Panc1 (cell line): Measurements from ENCODE around the gene FGD4. TPM values are rescaled to one million over a fixed set of nuclear protein-coding genes. Genes with fewer than 3 reads are reported as not detected.

ENCODE experiments used
- ATAC-seq: fragments of 200-7000 bp; cut with Tn5 transposase; 2 replicates; pipeline ENCODE4 v1.9.1; 2020; ENCODE audit warnings: mild to moderate bottlenecking, moderate library complexity
- BruUV-seq: library from RNA; stranded (reverse); fragments of 400-500 nt; replicated peaks from 2 replicates; lab custom pipeline; 2021; lab: Mats Ljungman, UMichigan
- CTCF ChIA-PET: fragments of 300-600 bp; sonication (Branson Sonifier 250); formaldehyde crosslinking; loops from one replicate; lab custom pipeline; 2022; ENCODE audit warnings: antibody characterized with exemption; lab: Charles Lee
- POLR2A ChIA-PET: fragments of 300-600 bp; sonication (Branson Sonifier 250); formaldehyde crosslinking; loops from one replicate; lab custom pipeline; 2022; ENCODE audit warnings: antibody characterized with exemption; lab: Charles Lee
- DNase-seq: peaks from one replicate; pipeline ENCODE4 v3.0.0-alpha.2; 2010; ENCODE audit warnings: low read depth, low spot score
- H3K27ac ChIP-seq: 2 replicates; pipeline ENCODE4 v1.5.1; 2011; ENCODE audit warnings: mild to moderate bottlenecking, low read length, inconsistent platforms
- H3K27me3 ChIP-seq: fragments of 200-500 bp; sonication (Bioruptor generic); 2 replicates; pipeline ENCODE4 v1.6.0; 2014; ENCODE audit warnings: low read length, inconsistent platforms; ENCODE audit not compliant: control insufficient read depth, insufficient read depth
- H3K36me3 ChIP-seq: fragments of 200-500 bp; sonication (Bioruptor generic); 2 replicates; pipeline ENCODE4 v1.5.1; 2014; ENCODE audit warnings: inconsistent platforms, mild to moderate bottlenecking, low read length, moderate library complexity; ENCODE audit not compliant: control insufficient read depth, insufficient read depth
- H3K4me1 ChIP-seq: 2 replicates; pipeline ENCODE4 v1.5.1; 2011; ENCODE audit warnings: inconsistent platforms, mild to moderate bottlenecking, low read length, moderate library complexity; ENCODE audit not compliant: control insufficient read depth, insufficient read depth
- H3K4me3 ChIP-seq, 2 experiments: 2 replicates each; pipeline ENCODE4 v1.5.1; 2011 to 2012; ENCODE audit warnings: low read depth in 2 of 2, low read length in 2 of 2, mild to moderate bottlenecking in 2 of 2, inconsistent platforms in 1 of 2, moderate library complexity in 1 of 2
- H3K9me3 ChIP-seq: fragments of 200-500 bp; sonication (Bioruptor generic); 2 replicates; pipeline ENCODE4 v1.5.1; 2014; ENCODE audit warnings: low read depth, mild to moderate bottlenecking, inconsistent platforms, low read length, moderate library complexity; ENCODE audit not compliant: control insufficient read depth, insufficient read depth
- CTCF ChIP-seq: fragments of 450-650 bp; IDR thresholded peaks from 2 replicates; pipeline ENCODE4 v1.5.1; 2017; ENCODE audit warnings: mild to moderate bottlenecking
- POLR2AphosphoS5 ChIP-seq: IDR thresholded peaks from 2 replicates; pipeline ENCODE4 v1.6.1; 2012; ENCODE audit warnings: mild to moderate bottlenecking, low read depth, low read length, moderate library complexity
- REST ChIP-seq, 2 experiments: IDR thresholded peaks; 2 replicates each; pipeline ENCODE4 v1.6.1; 2011 to 2012; ENCODE audit warnings: low read depth in 2 of 2, control low read depth in 1 of 2, low read length in 1 of 2, mild to moderate bottlenecking in 1 of 2, moderate library complexity in 1 of 2; ENCODE audit not compliant: insufficient read depth in 1 of 2
- SIN3A ChIP-seq: IDR thresholded peaks from 2 replicates; pipeline ENCODE4 v1.6.1; 2012; ENCODE audit warnings: low read depth, mild to moderate bottlenecking, low read length, moderate library complexity, borderline replicate concordance; ENCODE audit not compliant: insufficient read depth
- TCF7L2 ChIP-seq: IDR thresholded peaks from 2 replicates; pipeline ENCODE4 v1.6.1; 2011; ENCODE audit warnings: mild to moderate bottlenecking, low read depth, low read length, inconsistent platforms
- in situ Hi-C: cut with HindIII; loops from 2 replicates; pipeline ENCODE4 v1.10.0; 2016; ENCODE audit warnings: low sequenced_read_pairs, low pct_unique_long_range_greater_than_20kb
- intact Hi-C: fragments of 100-400 bp; cut with micrococcal nuclease; formaldehyde crosslinking; loops from one replicate; pipeline ENCODE4 v1.10.0; 2022; ENCODE audit not compliant: unreplicated experiment
- total RNA-seq: library from RNA; stranded (reverse); gene quantifications from one replicate; pipeline ENCODE4 v1.2.1, GENCODE V29; 2021; ENCODE audit not compliant: unreplicated experiment

FGD4 gene
- total RNA-seq, 1 experiment from 2014 or later: 5.0 TPM

- Histone ChIP-seq H3K36me3 (no peaks in the 10 kb centered on the region), H3K27me3 (no peaks in the 10 kb centered on the region), H3K9me3 (no peaks in the 10 kb centered on the region), H3K27ac (no peak overlapping the region), H3K4me1 (no peaks in the 10 kb centered on the region), H3K4me3 (no peak overlapping the region)
- no peak for TF ChIP-seq CTCF
- TF ChIP-seq REST (IDR thresholded peaks at IDR 0.05; ENCODE audit: insufficient read depth in 1 of 2, low read depth in 2 of 2, low read length in 1 of 2): no peak
- CTCF ChIA-PET: no interaction called here
- DNase-seq (no peak), ATAC-seq (no peak)
- BruUV-seq: no TSS peak
- intact Hi-C loops (no loop called here), in situ Hi-C loops (no loop called here)
- POLR2A ChIA-PET: interaction anchor here (0.6 kb wide), 1 partner anchor 150 kb away, joined by 3 read pairs; no protein-coding TSS in a partner anchor
These were observed 210.6 kb downstream of the FGD4 start for GRCh38 chr12:32609966-32610365.

- DNase-seq (no peak), ATAC-seq (no peak)
- H3K9me3 ChIP-seq: no peaks in the 10 kb centered on the region
- intact Hi-C loops (no loop called here), in situ Hi-C loops (no loop called here)
- H3K27me3 ChIP-seq: no peaks in the 10 kb centered on the region
- BruUV-seq: no TSS peak
- H3K4me3 ChIP-seq: no peak overlapping the region
- ChIA-PET CTCF (no interaction called here), POLR2A (no interaction called here)
- no peaks in the 10 kb centered on the region for H3K4me1 ChIP-seq
- TF ChIP-seq SIN3A: no peak
- TF ChIP-seq TCF7L2: no peak
- TF ChIP-seq POLR2AphosphoS5: no peak
- no peak for TF ChIP-seq CTCF
- TF ChIP-seq REST (IDR thresholded peaks at IDR 0.05; ENCODE audit: insufficient read depth in 1 of 2, low read depth in 2 of 2, low read length in 1 of 2): no peak
- H3K36me3 ChIP-seq: no peaks in the 10 kb centered on the region
- no peak overlapping the region for H3K27ac ChIP-seq
These were observed 212.6 kb downstream of the FGD4 start for GRCh38 chr12:32611986-32612385.
